Stomach (tissue), 9 donors: ENCODE data around the gene OGT. TPM values are rescaled to one million over a fixed set of nuclear protein-coding genes. Genes with fewer than 3 reads are reported as not detected.
"Not testable (repeated sequence)": the region's sequence is repeated elsewhere in the genome, so short reads cannot be mapped to it uniquely, and the experiment has no call there.

Experiments used
- DNase-seq, 2 donors: peaks; one replicate each; pipeline versions ENCODE4 v3.0.0 to v3.0.0-alpha.2; 2013 to 2019
- H3K27ac ChIP-seq, 5 donors: fragments of 200-600 bp in 4 of 5; sonication (generic) in 4 of 5; one replicate each; pipeline ENCODE4 v1.5.1; 2013 to 2019; ENCODE audit warnings: mild to moderate bottlenecking in 1 of 5, moderate library complexity in 1 of 5
- H3K27me3 ChIP-seq, 3 donors: fragments of 200-600 bp; sonication (generic); one replicate each; pipeline ENCODE4 v1.5.1; 2017 to 2019; ENCODE audit warnings: mixed run types in 1 of 3
- H3K36me3 ChIP-seq, 4 donors: fragments of 200-600 bp; sonication (generic); 1 replicate in 3 of 4; 2 replicates in 1 of 4; pipeline ENCODE4 v1.5.1; 2016 to 2019
- H3K4me1 ChIP-seq, 4 donors: fragments of 200-600 bp; sonication (generic); one replicate each; pipeline ENCODE4 v1.5.1; 2016 to 2019
- H3K4me3 ChIP-seq, 4 donors: fragments of 200-600 bp; sonication (generic) in 3 of 4; one replicate each; pipeline ENCODE4 v1.5.1; 2016 to 2019; ENCODE audit warnings: mild to moderate bottlenecking in 1 of 4
- H3K9me3 ChIP-seq, 4 donors: fragments of 200-600 bp; sonication (generic); one replicate each; pipeline ENCODE4 v1.5.1; 2016 to 2019
- CTCF ChIP-seq, 7 experiments: fragments of 450-650 bp in 4 of 7; fragments of 200-600 bp in 3 of 7; sonication (generic) in 3 of 7; IDR thresholded peaks; one replicate each; pipeline ENCODE4 v1.5.1; 2016 to 2019; ENCODE audit warnings: antibody characterized with exemption in 7 of 7, control low read depth in 2 of 7, mild to moderate bottlenecking in 1 of 7
- EP300 ChIP-seq: sonication (generic); formaldehyde crosslinking; IDR thresholded peaks from one replicate; pipeline ENCODE4 v1.6.1; 2017; ENCODE audit warnings: antibody characterized with exemption
- POLR2A ChIP-seq, 4 donors: fragments of 450-650 bp; IDR thresholded peaks; one replicate each; pipeline ENCODE4 v1.6.1; 2016; ENCODE audit warnings: antibody characterized with exemption in 4 of 4, control low read depth in 2 of 4, mild to moderate bottlenecking in 1 of 4, moderate library complexity in 1 of 4
- POLR2AphosphoS5 ChIP-seq, 3 donors: sonication (generic); formaldehyde crosslinking; IDR thresholded peaks; one replicate each; pipeline ENCODE4 v1.6.1; 2016; ENCODE audit warnings: antibody characterized with exemption in 3 of 3
- WGBS, 5 donors: extraction: QIAGEN DNeasy Blood & Tissue Kit in 3 of 5; methylation state at CpG; one replicate each; pipeline versions ENCODE4 v1.1.5 to v1.1.7; 2013 to 2018; 5-methylcytosine and 5-hydroxymethylcytosine counted together
- intact Hi-C: fragments of 100-400 bp; cut with DNase I; formaldehyde crosslinking; loops from one replicate; pipeline ENCODE4 v1.15.1; 2023; ENCODE audit warnings: low total_unique reads
- polyA plus RNA-seq, 3 donors: library from polyadenylated mRNA; stranded (reverse); fragments of 200-250 nt; gene quantifications; one replicate each; pipeline ENCODE4 v1.2.3, GENCODE V29; 2013
- total RNA-seq, 5 donors: library from RNA; depleted of rRNA; stranded (reverse); fragments of >200 nt; gene quantifications; one replicate each; pipeline versions ENCODE4 v1.1.0 to v1.2.3, GENCODE V29; 2014 to 2016
- donor health status: healthy with polysubstance abuse.
- donor health status: Bipolar disorder and iron deficiency.
- donor health status: healthy.

OGT gene
- total and polyA plus RNA-seq, 8 donors: 9.6 to 303 (median 85.9) TPM

DNA sequence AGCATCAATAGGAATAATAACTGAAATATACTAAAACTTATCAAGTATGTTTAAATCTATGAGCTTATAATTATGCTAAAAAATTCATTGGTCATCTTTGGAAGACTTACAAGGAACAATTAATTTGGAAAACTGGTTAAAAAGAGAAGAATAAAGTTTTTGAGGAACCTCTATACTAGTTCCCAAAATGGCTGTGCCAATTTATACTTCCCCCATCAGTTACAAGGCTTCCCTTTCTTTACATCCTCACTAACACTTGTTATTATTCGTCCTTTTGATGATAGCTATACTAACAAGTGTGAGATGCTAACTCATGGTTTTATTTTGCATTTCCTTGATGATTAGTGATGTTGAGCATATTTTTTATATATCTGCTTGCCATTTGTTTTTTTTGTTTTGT lies 17.1 kb downstream of the OGT start:
- Histone ChIP-seq H3K4me1 (peaks cover 0 to 6% (median under 1%) of the 10 kb centered on the region in 4 donors), H3K27ac (no peak overlapping the region), H3K36me3 (peaks cover 7 to 81% (median 55%) of the 10 kb centered on the region in 4 donors), H3K9me3 (no peaks in the 10 kb centered on the region), H3K27me3 (no peaks in the 10 kb centered on the region), H3K4me3 (no peak overlapping the region)
- WGBS, 5 donors: 52 to 89% (median 76%) methylated on average over 1 of the region's 1 CpG
- TF ChIP-seq CTCF (IDR thresholded peaks at IDR 0.05): no peak
- intact Hi-C loops: no loop called here
- DNase-seq: no peak

GRCh38 chrX:71550578-71550977 lies 17.7 kb downstream of the OGT start:
- WGBS, 5 donors: 61 to 81% (median 74%) methylated on average over 3 of the region's 3 CpGs

GRCh38 chrX:71556036-71556435 lies 23.1 kb downstream of the OGT start:
- WGBS, 5 donors: 56 to 84% (median 68%) methylated on average over 3 of the region's 3 CpGs
- Histone ChIP-seq H3K27me3 (no peaks in the 10 kb centered on the region), H3K4me1 (no peaks in the 10 kb centered on the region), H3K27ac (no peak overlapping the region), H3K9me3 (no peaks in the 10 kb centered on the region), H3K36me3 (peaks cover 4 to 92% (median 81%) of the 10 kb centered on the region in 4 donors), H3K4me3 (no peak overlapping the region)
- TF ChIP-seq POLR2A (IDR thresholded peaks at IDR 0.05) (no peak), EP300 (no peak), CTCF (IDR thresholded peaks at IDR 0.05) (no peak), POLR2AphosphoS5 (IDR thresholded peaks at IDR 0.05) (no peak)
- DNase-seq: no peak
- intact Hi-C loops: no loop called here

More at GRCh38 chrX:71550578-71550977, 17.7 kb downstream of the OGT start:
- TF ChIP-seq EP300 (no peak), CTCF (IDR thresholded peaks at IDR 0.05) (no peak), POLR2A (IDR thresholded peaks at IDR 0.05) (no peak), POLR2AphosphoS5 (IDR thresholded peaks at IDR 0.05) (no peak)
- Histone ChIP-seq H3K4me3 (no peak overlapping the region), H3K27ac (no peak overlapping the region), H3K27me3 (no peaks in the 10 kb centered on the region), H3K4me1 (peaks cover 0 to under 1% (median 0%) of the 10 kb centered on the region in 4 donors), H3K9me3 (no peaks in the 10 kb centered on the region), H3K36me3 (peaks cover 7 to 80% (median 58%) of the 10 kb centered on the region in 4 donors)
- DNase-seq: no peak
- intact Hi-C loops: no loop called here

GRCh38 chrX:71558920-71559319 lies 26.0 kb downstream of the OGT start:
- H3K4me1 ChIP-seq: no peaks in the 10 kb centered on the region
- 81 to 95% (median 91%) methylated on average over 5 of the region's 5 CpGs for WGBS, 5 donors
- peaks cover 24 to 95% (median 88%) of the 10 kb centered on the region in 4 donors for H3K36me3 ChIP-seq
- intact Hi-C loops: no loop called here
- TF ChIP-seq POLR2A (IDR thresholded peaks at IDR 0.05) (no peak), CTCF (IDR thresholded peaks at IDR 0.05) (no peak), POLR2AphosphoS5 (IDR thresholded peaks at IDR 0.05) (no peak), EP300 (no peak)
- H3K27me3 ChIP-seq: no peaks in the 10 kb centered on the region
- H3K4me3 ChIP-seq: no peak overlapping the region
- no peaks in the 10 kb centered on the region for H3K9me3 ChIP-seq
- DNase-seq: no peak
- no peak overlapping the region for H3K27ac ChIP-seq

- H3K36me3 ChIP-seq: peaks cover 24 to 97% (median 96%) of the 10 kb centered on the region in 4 donors
- H3K4me1 ChIP-seq, H3K27me3 ChIP-seq, intact Hi-C loops, H3K4me3 ChIP-seq, H3K9me3 ChIP-seq, DNase-seq, H3K27ac ChIP-seq: not testable (repeated sequence)
- 66 to 87% (median 71%) methylated on average over 6 of the region's 6 CpGs for WGBS, 5 donors
Observed at GRCh38 chrX:71559773-71560172, 26.9 kb downstream of the OGT start.
